SK-N-SH (cell line): ENCODE results near the gene VPS50. TPM values are rescaled to one million over a fixed set of nuclear protein-coding genes. Genes with fewer than 3 reads are reported as not detected.

Experiments
- CTCF ChIA-PET: fragments of 300-600, 350-600 bp; formaldehyde crosslinking; extraction: SDS; loops from one replicate; lab custom pipeline; 2021; lab: Yijun Ruan, JAX
- POLR2A ChIA-PET: fragments of 350-600 bp; sonication (Branson Sonifier 250); formaldehyde crosslinking; extraction: SDS; loops from one replicate; lab custom pipeline; 2020; ENCODE audit warnings: antibody characterized with exemption, inconsistent platforms; lab: Yijun Ruan, JAX
- DNase-seq: peaks from one replicate; pipeline ENCODE4 v3.0.0; 2012
- H2AFZ ChIP-seq: fragments of 200-600 bp; sonication (generic); 2 replicates; pipeline ENCODE4 v1.8.1; 2016; ENCODE audit warnings: antibody characterized with exemption, mild to moderate bottlenecking, low read depth
- H3F3A ChIP-seq: fragments of 200-600 bp; sonication (generic); replicated peaks from 2 replicates; pipeline ENCODE3; 2016; ENCODE audit warnings: antibody characterized with exemption, mild to moderate bottlenecking; ENCODE audit not compliant: insufficient read depth
- H3K27ac ChIP-seq, 2 experiments: fragments of 200-500 bp in 1 of 2; fragments of 200-600 bp in 1 of 2; sonication (Bioruptor generic) in 1 of 2; sonication (generic), shearing (Covaris generic) in 1 of 2; 2 replicates each; pipeline versions ENCODE4 v1.5.1 to v1.6.1; 2014 to 2016; ENCODE audit warnings: low read depth in 2 of 2, inconsistent platforms in 1 of 2, low read length in 1 of 2, mild to moderate bottlenecking in 1 of 2, mixed read lengths in 1 of 2
- H3K27me3 ChIP-seq: fragments of 200-600 bp; sonication (generic), shearing (Covaris generic); 2 replicates; pipeline ENCODE4 v1.6.1; 2016; ENCODE audit warnings: mixed run types; ENCODE audit not compliant: insufficient read depth
- H3K36me3 ChIP-seq, 2 experiments: fragments of 200-500 bp in 1 of 2; fragments of 200-600 bp in 1 of 2; sonication (Bioruptor generic) in 1 of 2; sonication (generic) in 1 of 2; replicated peaks in 1 of 2; 2 replicates each; pipeline versions ENCODE3 to v1.5.1; 2014 to 2016; ENCODE audit warnings: low read length in 1 of 2, mild to moderate bottlenecking in 1 of 2; ENCODE audit not compliant: insufficient read depth in 2 of 2, control insufficient read depth in 1 of 2
- H3K4me1 ChIP-seq, 2 experiments: fragments of 200-500 bp in 1 of 2; fragments of 200-600 bp in 1 of 2; sonication (Bioruptor generic) in 1 of 2; sonication (generic), shearing (Covaris generic) in 1 of 2; 2 replicates each; pipeline versions ENCODE4 v1.5.1 to v1.6.1; 2014 to 2016; ENCODE audit warnings: low read depth in 1 of 2, low read length in 1 of 2, mixed run types in 1 of 2; ENCODE audit not compliant: insufficient read depth in 2 of 2, control insufficient read depth in 1 of 2
- H3K4me2 ChIP-seq: fragments of 200-600 bp; sonication (generic), shearing (Covaris generic); 2 replicates; pipeline ENCODE4 v1.6.1; 2017; ENCODE audit warnings: mixed run types
- H3K4me3 ChIP-seq, 2 experiments: fragments of 200-500 bp in 1 of 2; fragments of 200-600 bp in 1 of 2; sonication (Bioruptor generic) in 1 of 2; sonication (generic), shearing (Covaris generic) in 1 of 2; 2 replicates each; pipeline versions ENCODE4 v1.5.1 to v1.8.1; 2014 to 2016; ENCODE audit warnings: low read depth in 2 of 2, inconsistent platforms in 1 of 2, low read length in 1 of 2, mild to moderate bottlenecking in 1 of 2, mixed read lengths in 1 of 2, moderate library complexity in 1 of 2
- H3K79me2 ChIP-seq: fragments of 200-600 bp; sonication (generic); 2 replicates; pipeline ENCODE4 v1.8.1; 2017; ENCODE audit warnings: mild to moderate bottlenecking; ENCODE audit not compliant: insufficient read depth
- H3K9ac ChIP-seq: fragments of 200-600 bp; sonication (generic); 2 replicates; pipeline ENCODE4 v1.6.1; 2017; ENCODE audit warnings: mixed run types
- H3K9me2 ChIP-seq: fragments of 200-600 bp; sonication (generic); 2 replicates; pipeline ENCODE4 v1.6.1; 2017; ENCODE audit warnings: mixed run types
- H3K9me3 ChIP-seq: fragments of 200-600 bp; sonication (generic); 2 replicates; pipeline ENCODE4 v1.6.1; 2017; ENCODE audit warnings: mixed run types, mild to moderate bottlenecking, moderate library complexity
- H4K20me1 ChIP-seq: fragments of 200-600 bp; sonication (generic); 2 replicates; pipeline ENCODE4 v1.6.1; 2017; ENCODE audit warnings: mild to moderate bottlenecking, mixed run types; ENCODE audit not compliant: insufficient read depth
- EP300 ChIP-seq, 2 experiments: IDR thresholded peaks; 2 replicates each; pipeline versions ENCODE4 v1.4.0 to v1.6.1; 2012; ENCODE audit warnings: borderline replicate concordance in 1 of 2, low read depth in 1 of 2, low read length in 1 of 2
- EZH2phosphoT487 ChIP-seq: fragments of 200-600 bp; sonication (generic); IDR thresholded peaks from 2 replicates; pipeline ENCODE4 v1.6.1; 2017; ENCODE audit warnings: low read depth, mixed run types, mild to moderate bottlenecking, antibody characterized with exemption, moderate library complexity, borderline replicate concordance
- GABPA ChIP-seq: IDR thresholded peaks from 2 replicates; pipeline ENCODE4 v1.4.0; 2012; ENCODE audit warnings: low read depth, mild to moderate bottlenecking
- JUND ChIP-seq: IDR thresholded peaks from 2 replicates; pipeline ENCODE4 v1.4.0; 2012
- MXI1 ChIP-seq: IDR thresholded peaks from 2 replicates; pipeline ENCODE4 v1.6.1; 2012; ENCODE audit warnings: mild to moderate bottlenecking, low read depth, low read length, improper control_type of control experiment
- RAD21 ChIP-seq: IDR thresholded peaks from 2 replicates; pipeline ENCODE4 v1.6.1; 2012; ENCODE audit warnings: mild to moderate bottlenecking, low read length
- RCOR1 ChIP-seq: fragments of 150-350 bp; IDR thresholded peaks from 2 replicates; pipeline ENCODE4 v1.6.1; 2017; ENCODE audit warnings: antibody characterized with exemption, low read length
- RFX5 ChIP-seq: IDR thresholded peaks from 2 replicates; pipeline ENCODE4 v1.6.1; 2012; ENCODE audit warnings: mild to moderate bottlenecking, improper control_type of control experiment, low read length
- TAF1 ChIP-seq: IDR thresholded peaks from 2 replicates; pipeline ENCODE4 v1.6.1; 2012; ENCODE audit warnings: low read depth, mild to moderate bottlenecking, low read length, moderate library complexity, borderline replicate concordance
- TCF12 ChIP-seq: IDR thresholded peaks from 2 replicates; pipeline ENCODE4 v1.4.0; 2012
- TEAD4 ChIP-seq: IDR thresholded peaks from 2 replicates; pipeline ENCODE4 v1.4.0; 2012; ENCODE audit warnings: mild to moderate bottlenecking, borderline replicate concordance; ENCODE audit not compliant: insufficient read depth
- polyA plus RNA-seq, 3 experiments: library from polyadenylated mRNA; depleted of rRNA; stranded (reverse); fragments of >200 nt; gene quantifications; 2 replicates each; pipeline ENCODE4 v1.2.3, GENCODE V29; 2012
- TF ChIP-seq, protein P1 (sequence below): fragments of 150-350 bp; IDR thresholded peaks from 2 replicates; pipeline ENCODE4 v1.6.1; 2017; ENCODE audit warnings: antibody characterized with exemption, low read length, low read depth, borderline replicate concordance
- TF ChIP-seq, protein P2 (sequence below): IDR thresholded peaks from 2 replicates; pipeline ENCODE4 v1.4.0; 2012; ENCODE audit warnings: low read depth
- TF ChIP-seq, protein P3 (sequence below): IDR thresholded peaks from 2 replicates; pipeline ENCODE4 v1.6.1; 2012; ENCODE audit warnings: mild to moderate bottlenecking, low read depth, low read length, moderate library complexity
- TF ChIP-seq, protein P4 (sequence below): fragments of 150-350 bp; IDR thresholded peaks from 2 replicates; pipeline ENCODE4 v1.6.1; 2016; ENCODE audit warnings: mild to moderate bottlenecking, low read depth, low read length
- TF ChIP-seq, protein P5 (sequence below): IDR thresholded peaks from 2 replicates; pipeline ENCODE4; 2012

VPS50 gene
- polyA plus RNA-seq, 1 of the 3 experiments (the other 2 are of a cell fraction): 9.1 TPM

DNA sequence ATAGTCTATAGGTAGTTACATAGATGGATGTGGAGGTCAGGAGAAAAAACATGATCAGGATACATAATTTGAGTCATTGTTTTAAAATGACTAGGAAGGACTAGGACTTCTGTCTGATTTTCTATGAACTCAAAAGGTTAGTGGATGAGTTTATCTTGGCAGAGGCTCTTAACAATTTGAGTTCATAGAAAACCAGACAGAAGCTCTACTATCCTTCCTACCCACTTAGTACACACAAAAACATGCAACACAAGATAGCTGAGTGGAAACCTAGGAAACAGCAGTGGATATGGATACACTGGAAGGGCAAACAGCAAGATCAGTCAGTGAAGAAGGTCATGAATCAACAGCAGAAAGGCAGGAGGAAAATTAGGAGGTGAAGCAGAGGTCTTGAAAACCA, 84.6 kb downstream of the VPS50 start:
- no peaks in the 10 kb centered on the region for H3K79me2 ChIP-seq
- no peaks in the 10 kb centered on the region for H4K20me1 ChIP-seq
- H3K9me3 ChIP-seq: no peaks in the 10 kb centered on the region
- TF ChIP-seq TAF1 (no peak), JUND (no peak), RCOR1 (no peak), EP300 (IDR thresholded peaks at IDR 0.05; ENCODE audit: borderline replicate concordance in 1 of 2, low read depth in 1 of 2, low read length in 1 of 2) (no peak), MXI1 (no peak), EZH2phosphoT487 (no peak), GABPA (no peak), TEAD4 (no peak), RFX5 (no peak), RAD21 (no peak), TCF12 (no peak)
- TF ChIP-seq, protein P1, sequence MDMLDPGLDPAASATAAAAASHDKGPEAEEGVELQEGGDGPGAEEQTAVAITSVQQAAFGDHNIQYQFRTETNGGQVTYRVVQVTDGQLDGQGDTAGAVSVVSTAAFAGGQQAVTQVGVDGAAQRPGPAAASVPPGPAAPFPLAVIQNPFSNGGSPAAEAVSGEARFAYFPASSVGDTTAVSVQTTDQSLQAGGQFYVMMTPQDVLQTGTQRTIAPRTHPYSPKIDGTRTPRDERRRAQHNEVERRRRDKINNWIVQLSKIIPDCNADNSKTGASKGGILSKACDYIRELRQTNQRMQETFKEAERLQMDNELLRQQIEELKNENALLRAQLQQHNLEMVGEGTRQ: no peak
- TF ChIP-seq, protein P2, sequence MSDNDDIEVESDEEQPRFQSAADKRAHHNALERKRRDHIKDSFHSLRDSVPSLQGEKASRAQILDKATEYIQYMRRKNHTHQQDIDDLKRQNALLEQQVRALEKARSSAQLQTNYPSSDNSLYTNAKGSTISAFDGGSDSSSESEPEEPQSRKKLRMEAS: no peak
- TF ChIP-seq, protein P3, sequence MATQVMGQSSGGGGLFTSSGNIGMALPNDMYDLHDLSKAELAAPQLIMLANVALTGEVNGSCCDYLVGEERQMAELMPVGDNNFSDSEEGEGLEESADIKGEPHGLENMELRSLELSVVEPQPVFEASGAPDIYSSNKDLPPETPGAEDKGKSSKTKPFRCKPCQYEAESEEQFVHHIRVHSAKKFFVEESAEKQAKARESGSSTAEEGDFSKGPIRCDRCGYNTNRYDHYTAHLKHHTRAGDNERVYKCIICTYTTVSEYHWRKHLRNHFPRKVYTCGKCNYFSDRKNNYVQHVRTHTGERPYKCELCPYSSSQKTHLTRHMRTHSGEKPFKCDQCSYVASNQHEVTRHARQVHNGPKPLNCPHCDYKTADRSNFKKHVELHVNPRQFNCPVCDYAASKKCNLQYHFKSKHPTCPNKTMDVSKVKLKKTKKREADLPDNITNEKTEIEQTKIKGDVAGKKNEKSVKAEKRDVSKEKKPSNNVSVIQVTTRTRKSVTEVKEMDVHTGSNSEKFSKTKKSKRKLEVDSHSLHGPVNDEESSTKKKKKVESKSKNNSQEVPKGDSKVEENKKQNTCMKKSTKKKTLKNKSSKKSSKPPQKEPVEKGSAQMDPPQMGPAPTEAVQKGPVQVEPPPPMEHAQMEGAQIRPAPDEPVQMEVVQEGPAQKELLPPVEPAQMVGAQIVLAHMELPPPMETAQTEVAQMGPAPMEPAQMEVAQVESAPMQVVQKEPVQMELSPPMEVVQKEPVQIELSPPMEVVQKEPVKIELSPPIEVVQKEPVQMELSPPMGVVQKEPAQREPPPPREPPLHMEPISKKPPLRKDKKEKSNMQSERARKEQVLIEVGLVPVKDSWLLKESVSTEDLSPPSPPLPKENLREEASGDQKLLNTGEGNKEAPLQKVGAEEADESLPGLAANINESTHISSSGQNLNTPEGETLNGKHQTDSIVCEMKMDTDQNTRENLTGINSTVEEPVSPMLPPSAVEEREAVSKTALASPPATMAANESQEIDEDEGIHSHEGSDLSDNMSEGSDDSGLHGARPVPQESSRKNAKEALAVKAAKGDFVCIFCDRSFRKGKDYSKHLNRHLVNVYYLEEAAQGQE: no peak
- TF ChIP-seq, protein P4, sequence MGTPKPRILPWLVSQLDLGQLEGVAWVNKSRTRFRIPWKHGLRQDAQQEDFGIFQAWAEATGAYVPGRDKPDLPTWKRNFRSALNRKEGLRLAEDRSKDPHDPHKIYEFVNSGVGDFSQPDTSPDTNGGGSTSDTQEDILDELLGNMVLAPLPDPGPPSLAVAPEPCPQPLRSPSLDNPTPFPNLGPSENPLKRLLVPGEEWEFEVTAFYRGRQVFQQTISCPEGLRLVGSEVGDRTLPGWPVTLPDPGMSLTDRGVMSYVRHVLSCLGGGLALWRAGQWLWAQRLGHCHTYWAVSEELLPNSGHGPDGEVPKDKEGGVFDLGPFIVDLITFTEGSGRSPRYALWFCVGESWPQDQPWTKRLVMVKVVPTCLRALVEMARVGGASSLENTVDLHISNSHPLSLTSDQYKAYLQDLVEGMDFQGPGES: no peak
- TF ChIP-seq, protein P5, sequence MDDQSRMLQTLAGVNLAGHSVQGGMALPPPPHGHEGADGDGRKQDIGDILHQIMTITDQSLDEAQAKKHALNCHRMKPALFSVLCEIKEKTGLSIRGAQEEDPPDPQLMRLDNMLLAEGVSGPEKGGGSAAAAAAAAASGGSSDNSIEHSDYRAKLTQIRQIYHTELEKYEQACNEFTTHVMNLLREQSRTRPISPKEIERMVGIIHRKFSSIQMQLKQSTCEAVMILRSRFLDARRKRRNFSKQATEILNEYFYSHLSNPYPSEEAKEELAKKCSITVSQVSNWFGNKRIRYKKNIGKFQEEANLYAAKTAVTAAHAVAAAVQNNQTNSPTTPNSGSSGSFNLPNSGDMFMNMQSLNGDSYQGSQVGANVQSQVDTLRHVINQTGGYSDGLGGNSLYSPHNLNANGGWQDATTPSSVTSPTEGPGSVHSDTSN: no peak
- H3K4me2 ChIP-seq: no peak overlapping the region
- peaks cover 24% of the 10 kb centered on the region for H3F3A ChIP-seq
- no peak overlapping the region for H3K4me3 ChIP-seq
- POLR2A ChIA-PET: no interaction called here
- CTCF ChIA-PET: interaction anchor here (1.4 kb wide), 1 partner anchor 20 kb away, joined by 5 read pairs; no protein-coding TSS in a partner anchor
- no peak overlapping the region for H2AFZ ChIP-seq
- no peak for DNase-seq
- H3K9me2 ChIP-seq: no peaks in the 10 kb centered on the region
- no peaks in the 10 kb centered on the region for H3K27me3 ChIP-seq
- H3K36me3 ChIP-seq: peaks cover 16 to 34% of the 10 kb centered on the region in 2 experiments
- no peak overlapping the region for H3K9ac ChIP-seq
- H3K4me1 ChIP-seq: peaks cover 0 to 7% of the 10 kb centered on the region in 2 experiments; a peak in 1 of 4 replicates
- H3K27ac ChIP-seq: peak overlapping the region in 1 of 2 experiments; percentile 44; a peak in 2 of 4 replicates
